Hepatocyte (in vitro differentiated cells): ENCODE data around the gene IFI30. TPM values are rescaled to one million over a fixed set of nuclear protein-coding genes. Genes with fewer than 3 reads are reported as not detected.

Experiments used
- DNase-seq: peaks from one replicate; pipeline ENCODE4 v3.0.0-alpha.2; 2016; ENCODE audit warnings: low spot score
- H2AFZ ChIP-seq: fragments of 200-600 bp; sonication (generic); 2 replicates; pipeline ENCODE4 v1.6.0; 2016; ENCODE audit warnings: antibody characterized with exemption, mild to moderate bottlenecking
- H3K27ac ChIP-seq: fragments of 200-600 bp; sonication (generic); 2 replicates; pipeline ENCODE4 v1.5.1; 2016; ENCODE audit warnings: mild to moderate bottlenecking
- H3K27me3 ChIP-seq: fragments of 200-600 bp; sonication (generic); 2 replicates; pipeline ENCODE4 v1.6.1; 2016
- H3K36me3 ChIP-seq: fragments of 200-600 bp; sonication (generic); replicated peaks from 2 replicates; pipeline ENCODE4 v1.5.1; 2016; ENCODE audit warnings: low read depth; ENCODE audit not compliant: insufficient read depth
- H3K4me1 ChIP-seq: fragments of 200-600 bp; sonication (generic); 2 replicates; pipeline ENCODE4 v1.5.1; 2016; ENCODE audit warnings: mild to moderate bottlenecking, moderate library complexity; ENCODE audit not compliant: insufficient read depth
- H3K4me2 ChIP-seq: fragments of 200-600 bp; sonication (generic); 2 replicates; pipeline ENCODE4 v1.6.0; 2016
- H3K4me3 ChIP-seq: fragments of 200-600 bp; sonication (generic); 2 replicates; pipeline ENCODE4 v1.5.1; 2016; ENCODE audit warnings: mild to moderate bottlenecking
- H3K79me2 ChIP-seq: fragments of 200-600 bp; sonication (generic); 2 replicates; pipeline ENCODE4 v1.6.0; 2017; ENCODE audit warnings: mild to moderate bottlenecking
- H3K9me2 ChIP-seq: fragments of 200-600 bp; sonication (generic); replicated peaks from 2 replicates; pipeline ENCODE4 v1.6.0; 2017; ENCODE audit warnings: mild to moderate bottlenecking; ENCODE audit not compliant: insufficient read depth
- H3K9me3 ChIP-seq: fragments of 200-600 bp; sonication (generic); 2 replicates; pipeline ENCODE4 v1.5.1; 2016; ENCODE audit warnings: low read depth, mild to moderate bottlenecking
- H4K20me1 ChIP-seq: fragments of 200-600 bp; sonication (generic); 2 replicates; pipeline ENCODE4 v1.6.0; 2016; ENCODE audit warnings: mild to moderate bottlenecking; ENCODE audit not compliant: insufficient read depth, poor library complexity, severe bottlenecking
- CTCF ChIP-seq: fragments of 200-600 bp; sonication (generic); IDR thresholded peaks from 2 replicates; pipeline ENCODE4 v1.5.1; 2016; ENCODE audit warnings: antibody characterized with exemption, mild to moderate bottlenecking; ENCODE audit not compliant: poor library complexity
- EZH2 ChIP-seq: fragments of 200-600 bp; sonication (generic); IDR thresholded peaks from 2 replicates; pipeline ENCODE4 v1.6.1; 2016; ENCODE audit warnings: antibody characterized with exemption, mild to moderate bottlenecking, borderline replicate concordance
- EZH2phosphoT487 ChIP-seq: fragments of 200-600 bp; sonication (generic); IDR thresholded peaks from one replicate; pipeline ENCODE4 v1.6.1; 2018; ENCODE audit warnings: antibody characterized with exemption, mild to moderate bottlenecking, low read depth, moderate library complexity; ENCODE audit not compliant: unreplicated experiment, severe bottlenecking
- WGBS: methylation state at CpG from one replicate; pipeline ENCODE4 v1.1.6; 2016; ENCODE audit warnings: low lambda C conversion rate; ENCODE audit errors: missing lambda C conversion rate; 5-methylcytosine and 5-hydroxymethylcytosine counted together
- polyA plus RNA-seq: library from polyadenylated mRNA; unstranded; fragments of >200 nt; fragmentation: Nextera tagmentation; extraction: Ambion mirVana; gene quantifications from 2 replicates; pipeline ENCODE4 v1.2.1, GENCODE V29; 2016
- total RNA-seq: library from RNA; depleted of rRNA; stranded (reverse); fragments of >200 nt; gene quantifications from 2 replicates; pipeline ENCODE4 v1.2.3, GENCODE V29; 2014

IFI30 gene
- total and polyA plus RNA-seq, 2 experiments from 2014 or later: 95.7 to 170 TPM

GRCh38 chr19:18149596-18149975 is 24.0 kb upstream of the IFI30 start:
- peaks cover 14% of the 10 kb centered on the region for H3K79me2 ChIP-seq
- H3K9me2 ChIP-seq: no peaks in the 10 kb centered on the region
- H3K4me1 ChIP-seq: peaks cover 9% of the 10 kb centered on the region
- no peak for DNase-seq
- no peak overlapping the region for H3K4me3 ChIP-seq
- H3K27ac ChIP-seq: no peak overlapping the region
- no peaks in the 10 kb centered on the region for H3K9me3 ChIP-seq
- no peaks in the 10 kb centered on the region for H3K36me3 ChIP-seq
- no peak overlapping the region for H2AFZ ChIP-seq
- TF ChIP-seq EZH2phosphoT487 (no peak), CTCF (no peak), EZH2 (no peak)
- WGBS: 93% methylated on average over 16 of the region's 16 CpGs
- no peak overlapping the region for H3K4me2 ChIP-seq
- no peaks in the 10 kb centered on the region for H4K20me1 ChIP-seq
- no peaks in the 10 kb centered on the region for H3K27me3 ChIP-seq

- 92% methylated on average over 18 of the region's 18 CpGs for WGBS
- Histone ChIP-seq H3K9me2 (no peaks in the 10 kb centered on the region), H2AFZ (no peak overlapping the region), H3K36me3 (no peaks in the 10 kb centered on the region), H4K20me1 (no peaks in the 10 kb centered on the region), H3K4me3 (no peak overlapping the region), H3K4me1 (peaks cover 10% of the 10 kb centered on the region), H3K79me2 (peaks cover 27% of the 10 kb centered on the region), H3K27ac (no peak overlapping the region), H3K9me3 (no peaks in the 10 kb centered on the region), H3K4me2 (peak overlapping the region; percentile 76), H3K27me3 (no peaks in the 10 kb centered on the region)
- DNase-seq: no peak
- TF ChIP-seq EZH2: no peak
- TF ChIP-seq CTCF: no peak
- TF ChIP-seq EZH2phosphoT487: no peak
Observed at GRCh38 chr19:18150776-18151624, 22.6 kb upstream of the IFI30 start.

- peaks cover 17% of the 10 kb centered on the region for H3K4me1 ChIP-seq
Observed at GRCh38 chr19:18152442-18152816, 21.2 kb upstream of the IFI30 start.

More at GRCh38 chr19:18152442-18152816, 21.2 kb upstream of the IFI30 start:
- peak overlapping the region; percentile 76 for H3K4me2 ChIP-seq
- peak overlapping the region; percentile 18 for H3K4me3 ChIP-seq
- H3K9me3 ChIP-seq: no peaks in the 10 kb centered on the region
- H3K9me2 ChIP-seq: no peaks in the 10 kb centered on the region
- peak overlapping the region; percentile 61 for H2AFZ ChIP-seq
- H3K27me3 ChIP-seq: no peaks in the 10 kb centered on the region
- no peaks in the 10 kb centered on the region for H4K20me1 ChIP-seq
- peak; percentile 96 for DNase-seq
- H3K79me2 ChIP-seq: peaks cover 37% of the 10 kb centered on the region
- no peaks in the 10 kb centered on the region for H3K36me3 ChIP-seq
- WGBS: under 1% methylated on average over 22 of the region's 22 CpGs
- peak overlapping the region; percentile 89 for H3K27ac ChIP-seq
- TF ChIP-seq EZH2 (no peak), CTCF (peak; percentile 73)
